ENCODE results near the gene GPR32. TPM values are rescaled to one million over a fixed set of nuclear protein-coding genes. Genes with fewer than 3 reads are reported as not detected.

The GPR32 gene
- total RNA-seq, 4 donors from 2014 or later = not detected

DNA sequence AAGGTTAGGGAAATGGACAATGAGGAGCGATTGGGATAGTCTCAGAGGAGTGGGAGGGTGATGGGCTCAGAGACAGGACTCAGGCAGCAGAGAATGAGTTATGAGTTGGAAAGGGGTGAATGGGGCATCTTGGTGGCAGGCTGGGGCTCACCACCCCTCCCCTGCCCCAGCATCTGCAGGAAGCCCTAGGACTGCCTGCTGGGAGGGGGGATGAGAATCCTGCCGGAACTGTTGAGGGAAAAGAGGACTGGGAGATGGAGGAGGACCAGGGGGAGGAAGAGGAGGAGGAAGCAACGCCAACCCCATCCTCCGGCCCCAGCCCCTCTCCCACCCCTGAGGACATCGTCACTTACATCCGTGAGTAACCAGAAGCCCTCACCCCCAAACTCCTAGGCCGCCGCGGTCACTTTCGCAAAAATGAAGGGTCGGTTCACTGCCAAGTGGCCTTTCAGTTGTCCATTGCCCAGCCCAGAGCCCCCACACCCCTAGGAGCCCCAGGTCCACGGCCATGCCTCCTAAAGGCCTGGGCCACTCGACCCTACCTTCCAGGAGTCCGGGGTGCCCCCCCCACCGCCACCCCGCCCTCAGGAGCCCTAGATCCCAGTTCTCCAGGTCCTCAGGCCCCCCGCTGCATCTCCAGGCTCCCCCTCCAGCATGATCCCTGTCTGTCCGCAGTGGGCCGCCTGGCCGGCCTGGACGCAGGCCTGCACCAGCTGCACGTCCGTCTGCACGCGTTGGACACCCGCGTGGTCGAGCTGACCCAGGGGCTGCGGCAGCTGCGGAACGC, 46.3 kb upstream of the GPR32 start:
- peaks cover 14 to 74% (median 36%) of the 10 kb centered on the region in 3 donors for H3K4me1 ChIP-seq
- TF ChIP-seq, protein P1, sequence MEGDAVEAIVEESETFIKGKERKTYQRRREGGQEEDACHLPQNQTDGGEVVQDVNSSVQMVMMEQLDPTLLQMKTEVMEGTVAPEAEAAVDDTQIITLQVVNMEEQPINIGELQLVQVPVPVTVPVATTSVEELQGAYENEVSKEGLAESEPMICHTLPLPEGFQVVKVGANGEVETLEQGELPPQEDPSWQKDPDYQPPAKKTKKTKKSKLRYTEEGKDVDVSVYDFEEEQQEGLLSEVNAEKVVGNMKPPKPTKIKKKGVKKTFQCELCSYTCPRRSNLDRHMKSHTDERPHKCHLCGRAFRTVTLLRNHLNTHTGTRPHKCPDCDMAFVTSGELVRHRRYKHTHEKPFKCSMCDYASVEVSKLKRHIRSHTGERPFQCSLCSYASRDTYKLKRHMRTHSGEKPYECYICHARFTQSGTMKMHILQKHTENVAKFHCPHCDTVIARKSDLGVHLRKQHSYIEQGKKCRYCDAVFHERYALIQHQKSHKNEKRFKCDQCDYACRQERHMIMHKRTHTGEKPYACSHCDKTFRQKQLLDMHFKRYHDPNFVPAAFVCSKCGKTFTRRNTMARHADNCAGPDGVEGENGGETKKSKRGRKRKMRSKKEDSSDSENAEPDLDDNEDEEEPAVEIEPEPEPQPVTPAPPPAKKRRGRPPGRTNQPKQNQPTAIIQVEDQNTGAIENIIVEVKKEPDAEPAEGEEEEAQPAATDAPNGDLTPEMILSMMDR (IDR thresholded peaks at IDR 0.05) = no peak
- TF ChIP-seq POLR2A (IDR thresholded peaks at IDR 0.05) = no peak
- intact Hi-C loops (cut with DNase I) = no loop called here
- no peaks in the 10 kb centered on the region for H3K9me3 ChIP-seq
- peak overlapping the region; percentile 55 to 74 (median 64) for H3K4me3 ChIP-seq
- peaks cover 0 to 90% (median 1%) of the 10 kb centered on the region in 4 donors for H3K27me3 ChIP-seq
- no peak for DNase-seq
- H3K36me3 ChIP-seq = no peaks in the 10 kb centered on the region
- H3K27ac ChIP-seq = peak overlapping the region; percentile 58 to 78 (median 74)
- 14 to 20% methylated on average over 8 to 9 of the region's 31 CpGs for WGBS, 2 donors

DNA sequence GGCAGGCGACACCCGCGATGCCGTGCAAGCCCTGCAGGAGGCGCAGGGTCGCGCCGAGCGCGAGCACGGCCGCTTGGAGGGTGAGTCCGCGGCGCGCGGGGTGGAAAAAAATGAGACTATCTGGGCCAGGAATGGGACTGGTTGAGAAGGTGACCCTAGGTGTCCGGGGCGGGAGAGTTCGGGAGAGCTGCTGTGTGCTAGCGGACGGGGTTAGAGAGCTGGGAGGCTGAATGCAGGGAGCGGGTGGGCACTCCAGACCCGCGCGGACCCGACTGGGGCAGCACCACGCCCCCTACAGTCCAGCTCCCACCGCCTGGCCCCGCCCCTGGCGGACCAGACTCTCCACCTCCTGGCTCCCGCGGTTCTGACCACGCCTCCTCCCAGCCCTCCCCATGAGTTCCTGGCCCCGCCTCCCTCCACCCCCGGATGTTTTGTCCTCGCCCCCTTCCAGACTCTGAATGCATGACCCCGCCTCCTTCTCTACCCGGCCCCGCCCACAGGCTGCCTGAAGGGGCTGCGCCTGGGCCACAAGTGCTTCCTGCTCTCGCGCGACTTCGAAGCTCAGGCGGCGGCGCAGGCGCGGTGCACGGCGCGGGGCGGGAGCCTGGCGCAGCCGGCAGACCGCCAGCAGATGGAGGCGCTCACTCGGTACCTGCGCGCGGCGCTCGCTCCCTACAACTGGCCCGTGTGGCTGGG, 45.6 kb upstream of the GPR32 start:
- no peaks in the 10 kb centered on the region for H3K9me3 ChIP-seq
- peaks cover 0 to 89% (median 0%) of the 10 kb centered on the region in 4 donors for H3K27me3 ChIP-seq
- intact Hi-C loops (cut with DNase I) = no loop called here
- no peaks in the 10 kb centered on the region for H3K36me3 ChIP-seq
- H3K4me3 ChIP-seq = peak overlapping the region; percentile 55 to 74 (median 64)
- TF ChIP-seq POLR2A (IDR thresholded peaks at IDR 0.05) = peak in 2 of 4 donors; percentile 24 to 72
- TF ChIP-seq, protein P1 (IDR thresholded peaks at IDR 0.05) = peak; percentile 42 to 90 (median 72)
- H3K27ac ChIP-seq = peak overlapping the region; percentile 71 to 84 (median 76)
- peak; percentile 65 for DNase-seq
- peaks cover 11 to 67% (median 28%) of the 10 kb centered on the region in 3 donors for H3K4me1 ChIP-seq
- WGBS, 2 donors = 0% methylated on average over 8 of the region's 65 CpGs; no CpG with 5 or more reads in 1 of the 2 donors

DNA sequence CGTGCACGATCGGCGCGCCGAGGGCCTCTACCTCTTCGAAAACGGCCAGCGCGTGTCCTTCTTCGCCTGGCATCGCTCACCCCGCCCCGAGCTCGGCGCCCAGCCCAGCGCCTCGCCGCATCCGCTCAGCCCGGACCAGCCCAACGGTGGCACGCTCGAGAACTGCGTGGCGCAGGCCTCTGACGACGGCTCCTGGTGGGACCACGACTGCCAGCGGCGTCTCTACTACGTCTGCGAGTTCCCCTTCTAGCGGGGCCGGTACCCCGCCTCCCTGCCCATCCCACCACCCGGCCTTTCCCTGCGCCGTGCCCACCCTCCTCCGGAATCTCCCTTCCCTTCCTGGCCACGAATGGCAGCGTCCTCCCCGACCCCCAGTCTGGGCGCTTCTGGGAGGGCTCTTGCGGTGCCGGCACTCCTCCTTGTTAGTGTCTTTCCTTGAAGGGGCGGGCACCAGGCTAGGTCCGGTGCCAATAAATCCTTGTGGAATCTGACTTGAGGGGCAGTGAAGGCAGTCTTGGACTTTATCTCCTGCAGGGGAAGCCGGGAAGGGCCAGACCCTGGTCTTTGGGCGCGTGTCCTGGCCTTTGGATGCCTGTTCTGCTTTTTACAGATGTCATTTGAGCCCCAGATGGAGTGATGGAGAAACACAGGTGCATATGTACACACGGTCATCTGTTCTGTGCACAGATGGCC, 44.9 kb upstream of the GPR32 start:
- H3K4me3 ChIP-seq = peak overlapping the region; percentile 55 to 74 (median 64)
- intact Hi-C loops (cut with DNase I) = no loop called here
- peak overlapping the region; percentile 71 to 84 (median 74) for H3K27ac ChIP-seq
- no peaks in the 10 kb centered on the region for H3K9me3 ChIP-seq
- peak in 1 of 4 donors; percentile 49 for TF ChIP-seq POLR2A (IDR thresholded peaks at IDR 0.05)
- TF ChIP-seq, protein P1 (IDR thresholded peaks at IDR 0.05) = no peak
- DNase-seq = no peak
- no peaks in the 10 kb centered on the region for H3K36me3 ChIP-seq
- peaks cover 11 to 60% (median 28%) of the 10 kb centered on the region in 3 donors for H3K4me1 ChIP-seq
- 1% methylated on average over 31 of the region's 52 CpGs; no CpG with 5 or more reads in 1 of the 2 donors for WGBS, 2 donors
- H3K27me3 ChIP-seq = peaks cover 0 to 87% (median 0%) of the 10 kb centered on the region in 4 donors

DNA sequence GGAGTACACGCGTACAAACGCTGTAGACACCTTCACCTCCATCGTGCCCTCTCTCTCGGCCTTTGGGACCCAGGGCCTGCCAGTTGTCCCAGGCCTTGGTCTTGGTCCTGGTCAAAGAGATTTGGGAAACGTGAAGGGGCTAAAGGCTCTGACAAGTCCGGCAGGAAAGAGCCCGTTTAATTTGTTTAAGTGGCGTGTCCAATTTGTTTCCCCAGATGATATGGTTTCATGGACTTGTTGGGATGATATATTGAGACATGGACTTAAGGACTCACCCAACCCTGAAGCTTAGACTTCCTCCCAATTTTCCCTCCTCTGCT, 44.4 kb upstream of the GPR32 start:
- peaks cover 11 to 55% (median 27%) of the 10 kb centered on the region in 3 donors for H3K4me1 ChIP-seq
- peaks cover 0 to 87% (median 0%) of the 10 kb centered on the region in 4 donors for H3K27me3 ChIP-seq
- H3K4me3 ChIP-seq = peak overlapping the region; percentile 55 to 74 (median 64)
- 66 to 74% methylated on average over 4 to 9 of the region's 9 CpGs for WGBS, 2 donors
- TF ChIP-seq, protein P1 (IDR thresholded peaks at IDR 0.05) = no peak
- TF ChIP-seq POLR2A (IDR thresholded peaks at IDR 0.05) = no peak
- peak overlapping the region in 1 of 4 donors; percentile 74 for H3K27ac ChIP-seq
- H3K36me3 ChIP-seq = no peaks in the 10 kb centered on the region
- no peaks in the 10 kb centered on the region for H3K9me3 ChIP-seq
- no peak for DNase-seq
- intact Hi-C loops (cut with DNase I) = no loop called here
